ENCODE measurements around the gene ARHGAP26.

The ARHGAP26 gene

DNA sequence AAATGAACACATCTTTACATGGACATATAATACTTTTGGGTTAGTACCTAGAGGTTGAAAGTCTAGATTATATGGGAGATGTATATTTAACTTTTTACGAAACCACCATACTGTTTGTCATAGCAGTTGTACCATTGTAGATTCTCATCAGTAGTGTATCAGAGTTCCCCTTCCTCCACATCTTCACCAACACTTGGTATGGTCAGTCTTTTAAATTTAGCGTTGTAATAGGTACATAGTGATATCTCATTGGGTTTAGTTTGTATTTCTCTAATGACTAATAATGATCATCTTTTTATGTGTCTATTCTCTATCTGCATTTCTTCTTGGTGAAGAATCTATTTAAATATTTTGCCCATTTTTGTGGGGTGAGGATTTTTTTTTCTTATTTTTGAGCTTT, 495.8 kb downstream of the ARHGAP26 start:
- no peak for DNase-seq

DNA sequence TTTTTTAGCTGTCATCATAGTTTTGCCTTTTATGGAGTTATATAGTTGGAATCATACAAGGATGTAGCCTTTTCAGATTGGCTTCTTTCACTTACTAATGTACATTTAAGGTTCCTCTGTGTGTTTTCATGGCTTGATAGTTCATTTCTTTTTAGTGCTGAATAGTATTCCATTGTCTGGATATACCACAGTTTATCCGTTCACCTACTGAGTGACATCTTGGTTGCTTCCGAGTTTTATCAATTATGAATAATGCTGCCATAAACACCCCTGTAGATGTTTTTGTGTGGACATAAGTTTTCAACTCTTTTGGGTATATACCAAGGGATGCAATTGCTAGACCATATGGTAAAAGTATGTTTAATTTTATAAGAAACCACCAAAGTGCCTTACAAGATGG, 497.0 kb downstream of the ARHGAP26 start:
- DNase-seq: no peak

DNA sequence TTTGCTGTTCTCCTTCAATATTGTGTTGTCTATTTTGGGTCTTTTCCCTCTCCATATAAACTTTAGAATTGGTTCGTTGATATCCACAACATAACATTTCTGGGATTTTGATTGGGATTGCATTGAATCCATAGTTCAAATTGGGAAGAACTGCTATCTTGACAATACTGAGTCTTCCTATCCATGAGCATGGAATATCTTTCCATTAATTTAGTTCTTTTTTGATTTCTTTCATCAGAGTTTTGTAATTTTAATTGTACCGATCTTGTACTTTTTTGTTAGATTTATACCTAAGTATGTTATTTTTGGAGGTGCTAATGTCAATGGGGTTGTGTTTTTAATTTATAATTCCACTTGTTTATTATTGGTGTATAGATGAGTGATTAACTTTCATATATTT, 498.2 kb downstream of the ARHGAP26 start:
- no peak for DNase-seq

DNA sequence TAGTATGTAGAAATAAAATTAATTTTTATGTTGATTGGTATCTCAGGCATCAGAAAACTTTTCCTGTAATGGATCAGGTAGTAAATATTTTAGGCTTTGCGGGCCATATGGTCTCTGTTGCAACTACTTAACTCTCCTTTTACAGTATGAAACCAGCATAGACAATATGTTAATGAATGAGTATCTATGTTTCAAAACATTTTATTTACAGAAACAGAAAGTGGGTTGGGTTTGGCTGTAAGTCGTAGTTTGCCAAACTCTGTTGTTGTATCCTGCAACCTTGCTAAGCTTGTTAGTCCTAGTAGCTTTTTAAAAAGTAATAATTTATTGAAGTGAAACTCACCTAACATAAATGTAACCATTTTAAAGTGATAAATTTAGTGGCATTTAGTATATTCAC, 501.3 kb downstream of the ARHGAP26 start:
- DNase-seq: no peak

DNA sequence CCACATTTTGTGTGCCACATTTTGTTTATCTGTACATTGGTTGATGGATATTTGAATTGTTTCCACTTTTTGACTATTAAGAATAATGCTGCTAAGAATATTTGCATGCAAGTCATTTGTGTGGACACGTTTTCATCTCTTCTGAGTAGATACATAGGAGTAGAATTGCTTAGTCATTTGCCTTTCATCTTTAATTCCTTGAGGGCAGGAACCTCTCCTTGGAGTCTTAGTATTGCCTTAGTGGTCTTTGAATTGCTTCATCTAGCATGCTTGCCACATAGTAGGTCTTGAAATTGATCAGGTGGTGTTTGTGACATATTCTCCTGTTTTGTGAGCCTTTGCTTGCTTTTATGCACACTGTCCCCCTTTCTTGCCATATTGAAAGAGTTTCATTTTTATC, 504.8 kb downstream of the ARHGAP26 start:
- no peak for DNase-seq

DNA sequence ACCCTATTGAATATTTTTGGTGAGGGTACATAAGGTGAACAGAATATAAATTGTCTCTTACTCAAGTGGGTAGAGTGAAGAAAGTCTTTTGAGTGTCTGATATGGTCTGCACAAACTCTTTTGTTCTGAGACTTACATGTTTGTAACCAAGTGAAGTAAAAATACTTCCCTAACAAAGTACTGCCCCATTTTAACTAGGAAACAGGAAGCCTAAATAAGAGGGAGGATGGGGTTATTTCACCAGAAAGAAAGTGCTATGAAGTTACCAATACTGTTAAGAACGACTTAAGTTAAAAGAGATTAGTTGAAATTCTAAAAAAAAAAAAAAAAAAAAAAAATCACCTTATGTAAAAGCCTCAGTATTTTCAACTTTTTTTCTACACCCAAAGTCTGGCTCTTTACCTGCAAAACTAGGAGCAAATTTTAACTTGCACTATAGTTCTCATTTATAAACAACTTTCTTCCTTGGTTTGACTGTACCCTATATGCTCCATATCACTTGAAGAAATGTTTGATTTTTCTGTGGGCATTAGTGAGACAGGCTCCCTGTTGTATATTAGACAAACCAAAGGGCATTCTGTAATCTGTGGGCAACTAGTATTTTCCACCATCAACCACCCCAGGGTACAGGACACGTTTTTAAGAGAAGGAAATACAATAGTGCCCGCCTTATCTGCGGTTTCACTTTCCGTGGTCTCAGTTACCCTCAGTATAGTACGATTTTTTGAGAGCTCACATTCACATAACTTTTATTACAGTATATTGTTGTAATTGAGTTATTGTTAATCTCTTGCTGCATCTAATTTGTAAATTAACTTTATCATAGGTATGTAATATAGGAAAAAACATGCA, 505.6 kb downstream of the ARHGAP26 start:
- DNase-seq: no peak

DNA sequence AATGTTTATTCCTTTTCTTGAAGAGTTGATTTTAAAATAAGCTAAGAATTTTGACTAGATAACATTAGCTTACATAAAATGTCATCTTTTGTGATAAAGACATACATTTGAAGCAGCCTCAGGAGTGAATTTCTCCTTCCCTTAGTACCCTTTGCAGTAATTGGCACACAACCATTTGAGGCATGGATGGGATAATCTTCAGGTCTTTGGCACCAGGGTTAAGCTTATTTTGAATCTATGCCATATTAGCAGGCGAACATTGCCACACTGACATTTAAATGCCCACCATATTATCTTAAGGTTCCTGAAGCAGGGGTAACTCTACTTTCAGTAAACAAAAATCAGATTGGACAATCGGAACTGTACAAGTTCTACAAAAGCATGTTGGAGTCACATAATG, 507.4 kb downstream of the ARHGAP26 start:
- DNase-seq: no peak

All from activated CD8-positive, alpha-beta memory T cell treated with anti-CD3 and anti-CD28 coated beads, Interleukin-2, amount 50 U/mL, for 48 hours (primary cell).